NCI-H128 (cell line): ENCODE data around the gene CCT3.
A peak's percentile ranks its signal among the peaks of the same experiment; 100 is the strongest.

Experiments used
- DNase-seq: peaks from one replicate; lab custom pipeline; 2025; ENCODE audit not compliant: unreplicated experiment; lab: John Stamatoyannopoulos, UW

The CCT3 gene

DNA sequence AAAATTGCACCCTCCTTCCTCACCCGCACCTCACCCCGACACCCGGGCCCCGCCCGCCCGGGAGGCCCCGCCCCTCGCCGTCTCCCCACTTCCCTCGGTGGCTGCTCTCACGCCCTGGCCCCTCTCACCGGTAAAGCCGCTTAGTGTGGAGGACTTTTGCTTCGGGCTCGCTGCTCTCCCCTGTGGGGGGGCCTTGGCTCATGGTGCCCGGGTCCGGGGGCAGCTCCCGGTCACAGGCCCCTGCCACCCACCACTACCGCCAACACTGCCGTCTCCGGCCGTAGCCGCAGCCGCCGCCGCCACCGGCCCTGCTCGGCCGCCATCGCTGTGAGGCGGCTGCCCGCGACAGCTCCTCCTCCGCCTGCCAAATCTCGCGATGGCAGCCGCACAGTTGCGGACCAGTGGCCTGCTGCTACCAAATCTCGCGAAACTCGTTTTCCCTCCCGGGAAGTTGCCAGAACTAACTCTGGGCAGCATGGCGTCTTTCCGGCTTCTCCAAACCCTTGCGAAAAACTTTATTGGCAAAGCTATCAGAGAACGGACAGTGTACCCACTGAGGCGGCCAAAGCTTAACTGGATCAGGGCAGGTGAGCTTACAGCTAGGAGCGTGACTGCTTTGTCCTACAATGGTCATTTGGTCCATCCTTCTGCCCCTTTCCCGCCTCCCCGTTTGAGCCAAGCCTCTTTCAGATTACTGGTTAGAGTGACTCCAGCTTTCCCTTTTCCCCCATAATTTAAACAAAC is 55.4 kb downstream of the CCT3 start, which contains the start of gene SMG5:
Gene SMG5 (minus strand): TSS at position 347 of the 744 bp plus-strand sequence. CDS start 145 bp downstream, at position 202.
- peak; percentile 99 for DNase-seq

DNA sequence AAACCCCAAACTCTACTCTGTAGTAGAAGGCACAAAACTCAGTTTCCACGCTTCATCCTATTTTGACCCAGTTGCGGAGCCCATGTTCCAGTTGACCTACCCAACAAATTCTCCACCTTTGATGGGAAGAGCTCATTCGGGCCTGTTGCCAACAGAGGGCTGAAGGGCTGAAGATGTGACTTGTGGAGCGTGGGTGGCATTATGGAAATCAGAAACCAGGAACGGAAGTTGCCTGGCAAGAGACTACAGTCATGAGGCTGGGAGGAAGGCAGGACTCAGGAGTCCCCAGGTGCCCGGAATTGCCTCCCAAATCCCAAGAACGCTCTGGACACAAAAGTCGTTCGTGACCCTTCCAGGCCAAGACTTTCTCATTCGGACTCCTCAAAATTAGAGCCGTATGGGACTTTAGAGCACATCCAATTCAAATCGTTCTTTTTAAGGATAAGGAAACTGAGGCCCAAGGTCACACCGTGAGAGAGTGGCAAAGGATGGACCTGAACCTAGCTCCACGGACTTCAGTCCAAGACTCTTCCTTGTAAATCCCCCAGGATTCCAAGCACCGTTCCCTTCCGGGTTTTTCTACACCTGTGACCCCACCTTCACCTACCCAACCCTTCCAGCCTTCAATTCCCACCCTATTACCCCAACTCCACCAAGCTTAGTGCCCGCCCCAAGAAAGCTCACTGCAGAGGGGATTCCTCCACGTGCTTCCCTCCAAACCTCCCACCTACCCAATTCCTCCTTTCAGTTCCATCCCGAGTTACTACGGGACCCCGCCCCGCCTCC is 56.2 kb downstream of the CCT3 start:
- no peak for DNase-seq

DNA sequence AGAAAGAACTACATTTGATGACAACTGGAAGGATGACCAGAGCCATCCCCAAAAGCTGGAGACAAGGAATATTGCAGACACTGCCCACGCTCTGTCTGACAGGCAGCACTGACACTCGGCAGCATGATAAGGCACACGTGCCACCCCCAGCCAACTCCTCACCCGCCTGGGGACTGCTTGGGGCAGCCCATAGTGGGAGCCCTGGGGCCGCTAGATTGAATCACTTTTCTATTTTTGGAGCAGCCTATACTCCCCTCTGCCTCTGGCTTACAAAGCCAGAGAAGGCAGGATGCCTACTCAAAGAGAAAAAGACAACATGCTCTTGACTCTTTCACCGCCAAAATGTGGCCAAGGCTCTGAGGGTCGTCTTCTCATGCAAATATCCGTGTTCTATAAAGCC is 56.8 kb downstream of the CCT3 start:
- no peak for DNase-seq

DNA sequence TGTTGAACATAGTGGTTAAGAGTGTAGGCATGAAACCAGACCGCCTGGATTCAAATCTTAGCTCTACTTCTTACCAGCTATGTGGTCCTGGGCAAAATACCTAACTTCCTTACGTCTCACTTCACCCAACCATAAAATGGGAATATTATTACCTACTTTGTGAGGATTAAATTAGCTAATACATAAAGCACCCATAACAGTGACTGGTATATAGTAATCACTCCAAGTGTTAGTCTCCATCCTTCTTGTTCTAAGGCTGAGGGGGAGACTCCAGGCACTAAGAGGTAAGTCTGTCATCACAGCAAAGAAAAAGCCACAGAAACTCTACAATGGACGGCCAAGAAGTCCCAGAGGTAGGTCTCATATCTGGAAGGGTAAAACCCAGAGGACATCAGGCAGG is 58.3 kb downstream of the CCT3 start:
- DNase-seq = no peak

DNA sequence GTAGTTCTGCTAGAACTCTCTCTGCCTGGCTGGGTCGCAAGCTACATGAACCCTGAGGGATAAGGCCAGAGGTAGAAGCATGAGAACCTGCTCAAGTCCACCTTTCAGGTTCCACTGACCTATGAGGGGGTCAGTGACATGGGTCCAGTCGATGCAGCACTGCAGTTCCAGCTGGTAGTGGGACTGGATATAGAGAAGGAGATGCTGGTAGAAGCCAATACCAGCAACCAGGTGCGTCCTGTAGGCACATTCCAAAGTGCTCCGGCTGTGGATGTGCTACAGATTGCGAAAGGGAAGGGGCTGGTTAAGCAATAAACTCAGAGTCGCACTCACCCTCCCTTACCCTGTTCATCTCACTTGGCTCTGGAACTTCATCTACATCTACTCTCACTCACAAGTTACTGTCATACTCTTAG is 61.1 kb downstream of the CCT3 start:
- no peak for DNase-seq

DNA sequence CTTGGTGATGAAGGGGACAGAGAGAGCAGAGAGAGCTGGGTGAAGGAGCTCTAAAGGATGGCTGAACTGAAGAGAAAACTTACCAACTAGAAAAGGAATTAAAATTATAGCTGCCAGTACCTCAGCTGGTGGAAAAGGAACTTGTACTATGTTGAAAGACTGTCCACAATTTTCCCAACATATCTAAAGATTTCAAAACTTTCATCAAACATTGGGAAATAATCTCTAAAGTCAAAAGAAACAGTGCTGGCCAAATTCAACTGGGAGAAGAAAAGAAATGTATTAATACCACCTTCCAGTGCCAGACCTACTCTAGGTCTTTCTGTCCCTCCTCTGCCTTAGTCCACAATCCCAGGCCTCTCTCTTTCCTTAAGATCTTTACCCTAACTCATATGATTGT is 61.6 kb downstream of the CCT3 start:
- DNase-seq = no peak

- no peak for DNase-seq
These were observed 67.8 kb downstream of the CCT3 start for GRCh38 chr1:156270314-156270713.

DNA sequence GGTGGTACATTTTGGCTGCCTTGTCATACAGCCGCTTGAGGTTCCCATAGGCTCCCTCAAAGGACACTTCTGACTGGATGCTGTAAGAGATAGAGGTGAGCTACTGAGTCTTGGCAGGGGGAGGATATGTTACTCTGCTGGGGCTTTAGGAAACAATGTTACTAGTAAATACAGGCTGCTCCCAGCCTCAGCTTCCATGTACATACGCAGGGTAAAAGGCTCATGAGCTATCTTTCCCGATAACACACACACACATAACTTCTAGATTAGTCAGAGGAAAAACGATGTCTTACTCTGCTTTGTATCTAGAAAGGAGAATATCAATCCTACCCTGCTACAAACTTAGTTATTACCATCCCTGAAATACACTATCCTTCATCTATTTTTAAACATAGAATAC is 69.8 kb downstream of the CCT3 start:
- DNase-seq = no peak

- no peak for DNase-seq
These were observed 72.0 kb downstream of the CCT3 start for GRCh38 chr1:156266051-156266450.

DNA sequence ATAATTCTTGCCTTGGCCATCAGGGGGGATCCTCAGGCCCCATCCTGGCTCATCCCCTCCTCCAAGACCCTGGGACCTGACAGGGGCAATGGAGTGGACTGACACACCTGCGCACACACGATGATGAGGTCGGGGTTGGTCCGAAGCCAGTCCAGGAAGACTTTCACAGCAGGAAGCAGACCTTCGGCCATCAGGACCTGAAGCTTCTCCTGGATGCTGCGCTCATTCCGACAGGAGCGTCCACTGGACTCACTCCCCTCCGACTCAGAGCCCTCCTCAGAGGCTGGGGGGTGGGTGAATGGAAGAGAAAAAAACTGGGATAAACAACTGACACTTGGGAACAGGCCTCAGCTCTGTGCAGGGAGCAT is 74.8 kb downstream of the CCT3 start:
- no peak for DNase-seq

DNA sequence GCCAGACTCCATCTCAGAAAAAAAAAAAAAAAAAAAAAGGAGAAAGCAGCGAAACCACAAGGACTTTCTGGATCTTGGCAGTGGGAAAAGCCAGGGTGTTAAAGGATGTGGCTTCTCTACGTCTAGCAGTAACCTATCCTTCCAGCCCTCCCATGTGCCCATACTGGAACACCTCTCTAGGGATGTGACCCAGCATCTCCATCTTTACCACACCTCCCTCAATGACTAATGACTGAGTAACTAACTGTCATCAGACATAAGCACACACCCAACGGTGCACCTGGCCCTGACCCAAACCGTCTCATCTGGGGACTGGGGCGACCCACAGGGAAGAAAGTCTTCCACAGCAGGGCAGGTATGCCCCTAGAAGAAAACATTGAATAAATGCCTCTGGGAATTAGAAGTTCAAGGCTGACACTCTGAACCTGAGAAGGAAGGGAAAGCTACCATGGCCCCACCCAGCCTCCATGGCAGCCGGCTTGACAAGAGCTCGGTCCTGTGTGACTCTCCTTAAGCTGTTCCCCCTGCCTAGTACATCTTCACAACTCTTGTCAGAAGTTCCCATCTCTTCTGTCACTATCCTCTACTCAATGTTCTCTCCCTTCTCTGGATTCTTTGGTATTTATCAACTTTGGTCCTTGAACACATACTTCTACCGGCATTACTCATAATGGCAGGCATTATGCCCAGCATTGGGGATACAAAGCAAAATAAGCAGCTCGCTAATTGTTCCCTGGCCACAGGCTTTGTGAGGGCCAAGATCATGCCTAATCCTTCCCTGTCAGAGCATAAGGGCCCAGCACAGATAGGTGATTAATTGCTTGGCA is 75.4 kb downstream of the CCT3 start:
- DNase-seq = no peak

- no peak for DNase-seq
These were observed 77.2 kb downstream of the CCT3 start for GRCh38 chr1:156260896-156261295.

DNA sequence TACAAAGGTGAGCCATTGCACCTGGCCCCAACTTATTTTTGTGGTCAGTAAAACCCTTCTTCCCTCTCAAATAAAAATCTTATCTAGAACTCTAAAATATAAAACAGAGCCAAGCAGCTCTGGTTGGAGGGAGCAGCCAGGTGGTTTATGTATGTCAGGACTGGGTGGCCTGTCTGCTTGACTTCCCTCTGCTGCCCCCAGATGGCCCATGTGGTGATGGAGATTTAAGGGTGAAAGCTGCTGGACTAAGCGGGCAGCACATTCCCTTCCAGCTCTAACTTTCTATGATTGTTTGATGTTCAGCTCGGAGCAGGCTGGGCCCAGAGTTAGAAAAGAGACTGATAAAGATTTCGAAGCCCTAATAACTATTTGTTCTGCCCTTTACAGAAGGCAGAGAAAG is 78.3 kb downstream of the CCT3 start:
- DNase-seq = no peak
